Measurements from ENCODE around the gene ZIC1.

The ZIC1 gene

DNA sequence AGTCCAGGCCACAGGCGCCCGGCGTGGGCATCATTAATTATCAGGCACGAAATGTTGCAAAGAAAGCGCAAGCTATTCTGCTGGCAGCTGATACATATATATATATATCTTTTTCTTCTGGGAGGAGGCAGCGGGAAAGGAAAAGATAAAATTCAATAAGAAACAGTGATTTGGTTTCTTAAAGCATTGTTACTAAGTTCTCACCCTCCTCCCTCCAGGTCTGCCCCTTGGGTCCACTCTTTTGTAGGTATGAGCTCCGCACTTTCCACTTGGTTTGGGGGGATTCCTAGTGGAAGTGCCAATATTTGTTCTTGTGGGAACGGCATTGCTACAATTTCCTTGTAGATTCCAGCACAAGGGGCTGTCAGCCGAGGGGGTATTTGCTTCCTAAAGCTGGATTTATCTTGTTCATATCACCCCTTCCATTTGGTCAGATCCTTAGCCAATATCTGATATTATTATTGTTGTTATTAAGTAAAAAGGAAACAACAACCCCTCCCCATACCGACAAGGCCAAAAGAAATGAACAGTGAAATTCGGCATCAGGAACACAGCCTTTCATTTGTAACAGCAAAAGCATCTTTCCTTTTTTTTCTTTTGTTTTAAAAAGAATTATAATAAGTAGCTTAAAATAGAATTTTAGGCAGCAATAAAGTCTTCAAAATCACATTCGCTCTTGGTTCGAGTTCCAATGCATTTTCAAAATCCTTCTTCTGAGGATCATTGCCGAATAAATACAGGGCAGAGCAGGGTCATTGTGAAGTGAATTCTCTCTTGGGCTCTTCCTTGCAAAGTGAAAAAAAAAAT is 15.6 kb downstream of the ZIC1 start:
- no peak for DNase-seq

DNA sequence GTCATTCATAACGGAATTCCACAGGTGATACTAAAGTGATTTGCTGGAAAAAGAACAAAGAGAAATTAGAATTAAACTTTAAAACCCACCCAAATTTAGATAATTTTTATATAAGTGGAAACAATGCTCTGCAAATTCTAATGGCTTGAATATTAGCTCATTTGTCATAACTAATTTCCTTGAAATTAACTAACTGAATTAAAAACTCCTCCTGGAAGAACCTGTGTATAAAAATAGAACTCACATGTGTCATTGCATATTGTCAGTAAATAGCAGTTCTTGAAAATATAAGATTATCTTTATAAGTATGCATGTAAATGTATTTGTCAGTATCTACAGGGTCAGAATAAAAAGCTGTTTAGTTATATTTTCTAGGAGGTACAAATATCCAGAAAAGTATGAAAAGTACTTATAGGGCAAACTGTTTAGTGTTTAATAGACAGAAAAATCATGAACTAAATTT is 16.3 kb downstream of the ZIC1 start:
- no peak for DNase-seq

DNA sequence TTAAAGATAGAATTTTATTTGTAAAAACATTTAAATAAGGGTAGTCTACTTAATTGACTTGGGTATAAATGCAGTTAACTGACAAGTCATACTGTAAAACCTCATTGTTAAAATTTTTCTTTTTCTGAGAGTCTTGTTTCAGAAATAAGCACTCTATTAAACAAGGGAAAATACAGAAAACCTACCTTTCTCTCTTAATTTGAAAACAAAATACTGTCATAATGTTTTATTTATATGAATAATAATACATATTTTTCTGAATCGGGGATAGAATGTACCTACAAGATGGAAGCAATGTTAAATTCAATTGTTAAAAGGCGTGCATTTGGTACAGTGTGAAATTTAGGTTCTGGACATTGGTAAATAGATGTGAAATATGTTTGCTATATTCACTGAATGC is 17.8 kb downstream of the ZIC1 start:
- DNase-seq = no peak

DNA sequence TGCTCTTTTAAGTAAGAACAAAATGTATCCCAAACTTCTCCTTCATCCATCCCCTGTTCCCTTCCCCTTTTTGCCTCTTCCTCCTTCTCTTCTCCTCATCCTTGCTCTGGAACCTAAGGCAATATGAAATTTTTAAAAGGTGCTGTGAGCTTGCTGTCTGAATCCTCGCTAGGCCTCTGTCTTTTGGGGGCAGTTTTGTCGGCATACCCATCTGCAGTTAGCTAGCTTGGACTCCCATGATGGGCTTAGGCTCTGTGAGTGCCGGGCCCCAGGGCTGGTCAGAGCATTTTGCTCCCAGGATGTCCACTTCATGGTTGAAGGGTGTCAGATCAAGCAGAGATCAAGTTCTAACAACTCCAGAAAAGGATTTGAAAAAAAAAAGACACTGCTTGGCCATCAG is 18.6 kb downstream of the ZIC1 start:
- no peak for DNase-seq

DNA sequence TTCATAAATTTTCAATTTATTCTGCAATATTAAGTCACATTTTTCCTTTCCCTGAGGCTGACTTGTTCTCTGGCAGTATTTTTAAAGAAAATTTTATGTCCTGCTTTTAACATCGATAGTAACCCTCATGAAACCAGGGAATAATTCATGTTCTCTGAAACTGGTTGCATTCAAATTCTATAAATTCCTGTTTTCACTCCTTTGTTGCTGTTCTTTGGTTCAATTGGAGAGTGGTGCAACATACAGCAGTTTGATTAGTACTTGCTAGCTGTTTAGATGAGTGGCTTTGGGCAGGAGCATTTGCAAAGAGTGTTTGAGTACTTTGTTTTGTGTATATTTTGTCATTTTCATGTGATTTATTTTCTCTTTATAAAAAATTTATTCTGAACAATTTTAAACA is 19.2 kb downstream of the ZIC1 start:
- DNase-seq = no peak

DNA sequence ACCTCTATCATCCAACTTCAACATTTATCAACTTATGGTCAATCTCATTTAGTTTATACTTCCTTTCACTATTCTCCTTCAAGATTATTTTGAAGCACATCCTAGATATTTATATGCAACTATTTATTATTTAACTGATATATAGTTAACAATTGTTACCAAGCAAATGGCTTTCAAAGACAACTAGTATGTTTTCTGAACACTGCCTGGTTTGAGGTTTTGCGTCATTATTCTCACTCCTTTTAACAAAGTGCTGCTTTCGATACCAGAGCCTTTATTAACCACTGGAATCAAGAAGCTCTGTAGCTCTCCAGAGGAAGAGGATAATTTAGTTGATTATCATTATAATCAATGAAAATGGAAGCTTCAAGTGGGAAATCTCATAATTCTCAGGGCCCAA is 19.6 kb downstream of the ZIC1 start:
- DNase-seq = no peak

DNA sequence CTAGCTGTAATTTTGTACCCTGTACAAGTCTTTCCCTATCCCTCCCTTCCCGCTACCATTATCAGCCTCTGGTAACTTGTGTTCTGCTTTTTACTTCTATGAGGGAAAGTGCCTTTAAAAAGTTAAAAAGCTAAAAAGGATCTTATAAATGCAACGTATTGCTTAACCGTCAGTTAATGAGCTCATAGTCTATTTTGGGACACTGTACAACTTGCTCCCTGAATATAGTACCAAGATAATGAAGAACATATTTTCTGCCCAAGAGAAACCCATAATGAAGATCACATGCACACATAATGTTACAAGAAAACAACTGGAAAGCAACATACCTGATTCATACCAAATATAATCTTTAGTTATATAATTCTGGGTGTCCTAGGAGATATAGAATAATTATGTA is 22.6 kb downstream of the ZIC1 start:
- DNase-seq = no peak

DNA sequence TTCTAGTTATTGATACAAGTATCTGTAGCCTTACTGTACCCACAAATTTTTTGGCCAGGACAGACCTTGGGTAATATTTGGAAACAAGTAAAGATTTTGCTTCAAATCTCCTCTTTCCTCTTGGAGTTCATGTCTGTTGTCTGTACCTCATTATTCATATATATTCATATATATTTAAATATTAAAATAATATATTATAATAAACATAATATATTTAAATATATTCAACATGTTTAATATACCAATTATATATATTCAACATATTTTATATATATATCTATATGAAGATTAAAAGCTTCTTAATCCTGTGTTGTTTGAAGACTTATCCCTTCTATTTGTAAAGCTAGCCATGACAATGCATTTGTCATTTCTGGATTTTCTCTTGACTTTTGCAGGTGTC is 38.1 kb downstream of the ZIC1 start:
- no peak for DNase-seq

DNA sequence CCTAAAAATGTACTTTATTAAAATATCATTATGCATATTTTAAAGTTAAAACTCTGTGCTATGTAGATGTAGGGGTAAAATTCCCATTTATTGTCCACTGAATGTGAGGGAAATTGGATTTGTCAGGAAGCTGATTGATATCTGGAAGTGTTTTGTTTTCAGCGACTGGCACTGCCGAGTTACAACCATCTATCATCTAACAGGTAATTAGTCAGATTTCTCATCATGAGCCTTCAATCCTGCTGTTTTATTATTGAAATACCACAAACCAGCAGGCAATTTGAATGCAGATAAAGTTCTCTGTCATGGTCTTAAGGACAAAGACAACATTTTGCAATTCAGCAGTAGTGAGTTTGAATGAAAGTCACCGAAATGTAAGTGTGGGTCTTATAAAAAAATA is 40.5 kb downstream of the ZIC1 start:
- no peak for DNase-seq

DNA sequence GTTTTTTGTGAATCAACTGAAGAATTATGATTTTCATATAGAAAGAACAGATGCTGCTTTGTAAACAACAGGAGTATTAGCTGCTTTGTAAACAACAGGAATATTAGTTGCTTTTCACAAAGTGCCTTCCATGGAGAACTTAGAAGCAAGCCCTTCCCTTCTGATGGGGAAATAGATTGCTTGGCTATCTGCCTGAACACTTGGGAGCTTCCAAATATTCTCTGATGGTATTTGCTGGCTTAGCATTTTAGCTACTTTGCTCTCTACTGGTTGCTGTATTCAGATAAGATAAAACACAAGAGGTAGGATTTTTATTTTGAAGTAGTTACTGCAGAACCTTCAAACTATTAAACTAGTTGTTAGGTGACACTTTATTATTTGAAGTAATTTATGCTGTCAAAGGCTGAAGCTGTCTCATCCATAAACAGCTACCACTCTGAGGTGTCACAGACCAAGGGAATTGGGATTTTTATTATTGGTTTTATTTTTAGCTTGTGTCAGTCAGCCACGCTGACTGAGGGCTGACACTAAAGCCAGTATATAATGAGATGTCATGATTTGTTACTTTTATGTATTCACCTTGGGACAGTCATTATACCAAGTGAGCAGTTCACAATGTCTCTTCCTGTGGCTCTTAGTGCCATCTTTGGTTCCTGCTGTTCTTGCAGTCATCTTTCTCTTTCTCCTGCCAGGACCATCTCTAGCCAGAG is 50.0 kb downstream of the ZIC1 start:
- no peak for DNase-seq

DNA sequence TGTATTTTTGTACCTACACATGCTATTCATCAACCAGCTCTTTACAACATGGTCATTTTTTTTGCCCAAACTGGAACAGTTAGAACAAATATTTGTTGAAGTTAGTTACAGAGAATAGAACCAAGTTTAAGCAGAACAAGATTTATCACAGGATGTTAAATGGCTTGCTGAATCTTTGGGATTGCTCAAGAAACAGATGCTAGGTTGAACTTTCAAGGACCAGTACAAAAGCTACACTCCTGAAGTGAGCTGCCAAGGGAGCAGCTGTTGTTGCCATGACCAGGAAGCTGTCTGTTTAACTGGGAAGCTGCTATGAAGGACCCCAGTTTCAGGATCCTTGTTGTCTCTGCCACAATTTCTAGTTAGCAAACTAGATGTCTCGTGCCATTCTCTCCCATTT is 53.7 kb downstream of the ZIC1 start:
- DNase-seq = no peak
